Measurements from ENCODE around the gene ADCY3.

- TF ChIP-seq CTCF (IDR thresholded peaks at IDR 0.05): no peak
- no peak for TF ChIP-seq POLR2A (IDR thresholded peaks at IDR 0.05)
Measured at GRCh38 chr2:24917731-24918325, 2.2 kb downstream of the ADCY3 start.
